SK-N-SH (cell line): Measurements from ENCODE around the gene SH3D21. TPM values are rescaled to one million over a fixed set of nuclear protein-coding genes. Genes with fewer than 3 reads are reported as not detected.

Experiments used
- CTCF ChIA-PET: fragments of 300-600, 350-600 bp; formaldehyde crosslinking; extraction: SDS; loops from one replicate; lab custom pipeline; 2021; lab: Yijun Ruan, JAX
- POLR2A ChIA-PET: fragments of 350-600 bp; sonication (Branson Sonifier 250); formaldehyde crosslinking; extraction: SDS; loops from one replicate; lab custom pipeline; 2020; ENCODE audit warnings: antibody characterized with exemption, inconsistent platforms; lab: Yijun Ruan, JAX
- DNase-seq: peaks from one replicate; pipeline ENCODE4 v3.0.0; 2012
- H2AFZ ChIP-seq: fragments of 200-600 bp; sonication (generic); 2 replicates; pipeline ENCODE4 v1.8.1; 2016; ENCODE audit warnings: antibody characterized with exemption, mild to moderate bottlenecking, low read depth
- H3F3A ChIP-seq: fragments of 200-600 bp; sonication (generic); replicated peaks from 2 replicates; pipeline ENCODE3; 2016; ENCODE audit warnings: antibody characterized with exemption, mild to moderate bottlenecking; ENCODE audit not compliant: insufficient read depth
- H3K27ac ChIP-seq, 2 experiments: fragments of 200-500 bp in 1 of 2; fragments of 200-600 bp in 1 of 2; sonication (Bioruptor generic) in 1 of 2; sonication (generic), shearing (Covaris generic) in 1 of 2; 2 replicates each; pipeline versions ENCODE4 v1.5.1 to v1.6.1; 2014 to 2016; ENCODE audit warnings: low read depth in 2 of 2, inconsistent platforms in 1 of 2, low read length in 1 of 2, mild to moderate bottlenecking in 1 of 2, mixed read lengths in 1 of 2
- H3K27me3 ChIP-seq: fragments of 200-600 bp; sonication (generic), shearing (Covaris generic); 2 replicates; pipeline ENCODE4 v1.6.1; 2016; ENCODE audit warnings: mixed run types; ENCODE audit not compliant: insufficient read depth
- H3K36me3 ChIP-seq, 2 experiments: fragments of 200-500 bp in 1 of 2; fragments of 200-600 bp in 1 of 2; sonication (Bioruptor generic) in 1 of 2; sonication (generic) in 1 of 2; replicated peaks in 1 of 2; 2 replicates each; pipeline versions ENCODE3 to v1.5.1; 2014 to 2016; ENCODE audit warnings: low read length in 1 of 2, mild to moderate bottlenecking in 1 of 2; ENCODE audit not compliant: insufficient read depth in 2 of 2, control insufficient read depth in 1 of 2
- H3K4me1 ChIP-seq, 2 experiments: fragments of 200-500 bp in 1 of 2; fragments of 200-600 bp in 1 of 2; sonication (Bioruptor generic) in 1 of 2; sonication (generic), shearing (Covaris generic) in 1 of 2; 2 replicates each; pipeline versions ENCODE4 v1.5.1 to v1.6.1; 2014 to 2016; ENCODE audit warnings: low read depth in 1 of 2, low read length in 1 of 2, mixed run types in 1 of 2; ENCODE audit not compliant: insufficient read depth in 2 of 2, control insufficient read depth in 1 of 2
- H3K4me2 ChIP-seq: fragments of 200-600 bp; sonication (generic), shearing (Covaris generic); 2 replicates; pipeline ENCODE4 v1.6.1; 2017; ENCODE audit warnings: mixed run types
- H3K4me3 ChIP-seq, 2 experiments: fragments of 200-500 bp in 1 of 2; fragments of 200-600 bp in 1 of 2; sonication (Bioruptor generic) in 1 of 2; sonication (generic), shearing (Covaris generic) in 1 of 2; 2 replicates each; pipeline versions ENCODE4 v1.5.1 to v1.8.1; 2014 to 2016; ENCODE audit warnings: low read depth in 2 of 2, inconsistent platforms in 1 of 2, low read length in 1 of 2, mild to moderate bottlenecking in 1 of 2, mixed read lengths in 1 of 2, moderate library complexity in 1 of 2
- H3K79me2 ChIP-seq: fragments of 200-600 bp; sonication (generic); 2 replicates; pipeline ENCODE4 v1.8.1; 2017; ENCODE audit warnings: mild to moderate bottlenecking; ENCODE audit not compliant: insufficient read depth
- H3K9ac ChIP-seq: fragments of 200-600 bp; sonication (generic); 2 replicates; pipeline ENCODE4 v1.6.1; 2017; ENCODE audit warnings: mixed run types
- H3K9me2 ChIP-seq: fragments of 200-600 bp; sonication (generic); 2 replicates; pipeline ENCODE4 v1.6.1; 2017; ENCODE audit warnings: mixed run types
- H3K9me3 ChIP-seq: fragments of 200-600 bp; sonication (generic); 2 replicates; pipeline ENCODE4 v1.6.1; 2017; ENCODE audit warnings: mixed run types, mild to moderate bottlenecking, moderate library complexity
- H4K20me1 ChIP-seq: fragments of 200-600 bp; sonication (generic); 2 replicates; pipeline ENCODE4 v1.6.1; 2017; ENCODE audit warnings: mild to moderate bottlenecking, mixed run types; ENCODE audit not compliant: insufficient read depth
- EZH2phosphoT487 ChIP-seq: fragments of 200-600 bp; sonication (generic); IDR thresholded peaks from 2 replicates; pipeline ENCODE4 v1.6.1; 2017; ENCODE audit warnings: low read depth, mixed run types, mild to moderate bottlenecking, antibody characterized with exemption, moderate library complexity, borderline replicate concordance
- FOSL2 ChIP-seq: IDR thresholded peaks from 2 replicates; pipeline ENCODE4 v1.4.0; 2012; ENCODE audit warnings: low read depth, mild to moderate bottlenecking, moderate library complexity, borderline replicate concordance
- JUND ChIP-seq: IDR thresholded peaks from 2 replicates; pipeline ENCODE4 v1.4.0; 2012
- MAX ChIP-seq: IDR thresholded peaks from 2 replicates; pipeline ENCODE4 v1.4.0; 2012; ENCODE audit warnings: low read depth
- NFIC ChIP-seq: IDR thresholded peaks from 2 replicates; pipeline ENCODE4 v1.4.0; 2012; ENCODE audit warnings: borderline replicate concordance
- PBX3 ChIP-seq: IDR thresholded peaks from 2 replicates; pipeline ENCODE4; 2012
- RCOR1 ChIP-seq: fragments of 150-350 bp; IDR thresholded peaks from 2 replicates; pipeline ENCODE4 v1.6.1; 2017; ENCODE audit warnings: antibody characterized with exemption, low read length
- RXRA ChIP-seq: IDR thresholded peaks from 2 replicates; pipeline ENCODE4 v1.4.0; 2012; ENCODE audit warnings: low read depth, mild to moderate bottlenecking, borderline replicate concordance
- SIN3A ChIP-seq: IDR thresholded peaks from 2 replicates; pipeline ENCODE4 v1.6.1; 2012; ENCODE audit warnings: low read depth, mild to moderate bottlenecking, low read length, moderate library complexity, borderline replicate concordance
- SMC3 ChIP-seq: IDR thresholded peaks from 2 replicates; pipeline ENCODE4 v1.6.1; 2012; ENCODE audit warnings: low read depth, low read length, improper control_type of control experiment
- TCF12 ChIP-seq: IDR thresholded peaks from 2 replicates; pipeline ENCODE4 v1.4.0; 2012
- TEAD4 ChIP-seq: IDR thresholded peaks from 2 replicates; pipeline ENCODE4 v1.4.0; 2012; ENCODE audit warnings: mild to moderate bottlenecking, borderline replicate concordance; ENCODE audit not compliant: insufficient read depth
- USF2 ChIP-seq: fragments of 150-350 bp; IDR thresholded peaks from 2 replicates; pipeline ENCODE4 v1.6.1; 2017; ENCODE audit warnings: antibody characterized with exemption, low read length, low read depth, borderline replicate concordance
- ZBTB33 ChIP-seq: IDR thresholded peaks from 2 replicates; pipeline ENCODE4 v1.4.0; 2012; ENCODE audit warnings: low read depth, borderline replicate concordance
- WGBS: methylation state at CpG from one replicate; pipeline ENCODE4 v1.1.6; 2017; ENCODE audit warnings: low lambda C conversion rate; 5-methylcytosine and 5-hydroxymethylcytosine counted together
- polyA plus RNA-seq, 3 experiments: library from polyadenylated mRNA; depleted of rRNA; stranded (reverse); fragments of >200 nt; gene quantifications; 2 replicates each; pipeline ENCODE4 v1.2.3, GENCODE V29; 2012

The SH3D21 gene
- polyA plus RNA-seq, 1 of the 3 experiments (the other 2 are of a cell fraction), result 1.6 TPM

GRCh38 chr1:36352125-36352909 lies 46.1 kb downstream of the SH3D21 start (continued):
- 0 out of 2 replicates have a peak, but pooled peaks have one; percentile 24 for TF ChIP-seq ZBTB33
- TF ChIP-seq MAX, result peak; percentile 25
- TF ChIP-seq RCOR1, result no peak
- peak; percentile 60; the same call in 1 of the 2 replicates for TF ChIP-seq PBX3
- peak; percentile 86 for TF ChIP-seq NFIC
- peak; percentile 92 for TF ChIP-seq RXRA
- no peak for TF ChIP-seq SIN3A
- peak; percentile 21; the same call in 1 of the 2 replicates for TF ChIP-seq FOSL2
- TF ChIP-seq USF2, result no peak
- peak; percentile 77 for TF ChIP-seq TCF12
- TF ChIP-seq EZH2phosphoT487, result no peak

- peak overlapping the region; percentile 86; the same call in 1 of the 2 replicates for H3K9ac ChIP-seq
- H3K27ac ChIP-seq, result peak overlapping the region; percentile 96 to 100
- H3K4me1 ChIP-seq, result peaks cover 32 to 50% of the 10 kb centered on the region in 2 experiments
- peaks cover 48% of the 10 kb centered on the region for H3F3A ChIP-seq
- no peak for DNase-seq
- peaks cover 29 to 47% of the 10 kb centered on the region in 2 experiments for H3K36me3 ChIP-seq
- no peaks in the 10 kb centered on the region for H3K9me3 ChIP-seq
- no peaks in the 10 kb centered on the region for H3K27me3 ChIP-seq
- no peak overlapping the region; a peak in 1 of 4 replicates for H3K4me3 ChIP-seq
- H4K20me1 ChIP-seq, result no peaks in the 10 kb centered on the region
- H3K9me2 ChIP-seq, result no peaks in the 10 kb centered on the region
- peaks cover 15% of the 10 kb centered on the region for H3K79me2 ChIP-seq
- no peak overlapping the region for H2AFZ ChIP-seq
- TF ChIP-seq TEAD4 (no peak), SIN3A (no peak), SMC3 (no peak), MAX (0 out of 2 replicates have a peak, but pooled peaks have one; percentile 7), JUND (peak; percentile 43; the same call in 1 of the 2 replicates), FOSL2 (peak; percentile 61; the same call in 1 of the 2 replicates)
- ChIA-PET POLR2A (interaction anchor here (2.0 kb wide), 2 partner anchors 7 to 13 kb away, joined by 4 to 10 read pairs; no protein-coding TSS in a partner anchor), CTCF (interaction anchor here (0.5 to 7.4 kb wide), 8 partner anchors 8 to 495 kb away, joined by 3 to 86 read pairs (median 5); partner anchors contain the start of gene TRAPPC3)
- H3K4me2 ChIP-seq, result peak overlapping the region; percentile 80
- 70% methylated on average over 8 of the region's 15 CpGs for WGBS
Observed at GRCh38 chr1:36352910-36353878, 47.0 kb downstream of the SH3D21 start.
